ENCODE data around the gene IDH1. TPM values are rescaled to one million over a fixed set of nuclear protein-coding genes. Genes with fewer than 3 reads are reported as not detected.

The IDH1 gene
- total RNA-seq, 2 donors from 2014 or later = 18.6 to 26.6 TPM

- Histone ChIP-seq H3K4me3 (no peak overlapping the region), H3K9me3 (no peaks in the 10 kb centered on the region), H3K4me1 (no peaks in the 10 kb centered on the region), H3K27ac (no peak overlapping the region), H3K27me3 (no peaks in the 10 kb centered on the region), H3K36me3 (peaks cover 69% of the 10 kb centered on the region)
- DNase-seq (ENCODE audit: low spot score) = no peak
- TF ChIP-seq, protein P1, sequence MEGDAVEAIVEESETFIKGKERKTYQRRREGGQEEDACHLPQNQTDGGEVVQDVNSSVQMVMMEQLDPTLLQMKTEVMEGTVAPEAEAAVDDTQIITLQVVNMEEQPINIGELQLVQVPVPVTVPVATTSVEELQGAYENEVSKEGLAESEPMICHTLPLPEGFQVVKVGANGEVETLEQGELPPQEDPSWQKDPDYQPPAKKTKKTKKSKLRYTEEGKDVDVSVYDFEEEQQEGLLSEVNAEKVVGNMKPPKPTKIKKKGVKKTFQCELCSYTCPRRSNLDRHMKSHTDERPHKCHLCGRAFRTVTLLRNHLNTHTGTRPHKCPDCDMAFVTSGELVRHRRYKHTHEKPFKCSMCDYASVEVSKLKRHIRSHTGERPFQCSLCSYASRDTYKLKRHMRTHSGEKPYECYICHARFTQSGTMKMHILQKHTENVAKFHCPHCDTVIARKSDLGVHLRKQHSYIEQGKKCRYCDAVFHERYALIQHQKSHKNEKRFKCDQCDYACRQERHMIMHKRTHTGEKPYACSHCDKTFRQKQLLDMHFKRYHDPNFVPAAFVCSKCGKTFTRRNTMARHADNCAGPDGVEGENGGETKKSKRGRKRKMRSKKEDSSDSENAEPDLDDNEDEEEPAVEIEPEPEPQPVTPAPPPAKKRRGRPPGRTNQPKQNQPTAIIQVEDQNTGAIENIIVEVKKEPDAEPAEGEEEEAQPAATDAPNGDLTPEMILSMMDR (IDR thresholded peaks at IDR 0.05) = no peak
Measured at GRCh38 chr2:208239770-208240493, 14.9 kb downstream of the IDH1 start.

GRCh38 chr2:208235860-208236259 lies 19.0 kb downstream of the IDH1 start:
- Histone ChIP-seq H3K9me3 (peaks cover 0 to 4% of the 10 kb centered on the region in 2 donors), H3K27ac (no peak overlapping the region), H3K4me1 (no peaks in the 10 kb centered on the region), H3K4me3 (no peak overlapping the region), H3K27me3 (no peaks in the 10 kb centered on the region), H3K36me3 (peaks cover 43% of the 10 kb centered on the region)
- no peak for DNase-seq (ENCODE audit: low spot score)
- TF ChIP-seq, protein P1 (IDR thresholded peaks at IDR 0.05) = no peak

DNA sequence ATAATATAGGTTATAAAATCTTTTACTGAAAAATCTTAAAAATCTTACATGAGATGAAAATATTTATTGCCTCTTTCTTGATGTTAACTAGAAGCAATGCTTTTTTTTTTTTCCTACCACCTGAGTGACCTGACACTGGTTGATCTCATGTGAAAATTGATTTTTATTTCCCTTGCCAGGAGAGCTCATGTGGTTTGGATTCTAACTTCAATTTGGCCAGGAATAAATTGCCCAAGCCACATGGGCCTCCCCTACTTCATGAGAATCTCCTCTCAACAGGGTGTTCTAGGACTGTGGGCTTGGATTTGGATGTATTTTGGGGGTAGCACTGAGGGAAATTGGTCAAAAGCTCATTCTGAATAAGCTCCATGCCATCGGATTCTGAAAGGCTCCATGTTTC lies 20.1 kb downstream of the IDH1 start:
- H3K27ac ChIP-seq = no peak overlapping the region
- no peak overlapping the region for H3K4me3 ChIP-seq
- TF ChIP-seq, protein P1 (IDR thresholded peaks at IDR 0.05) = no peak
- no peaks in the 10 kb centered on the region for H3K4me1 ChIP-seq
- peaks cover 34% of the 10 kb centered on the region for H3K36me3 ChIP-seq
- H3K9me3 ChIP-seq = peaks cover 0 to 4% of the 10 kb centered on the region in 2 donors
- DNase-seq (ENCODE audit: low spot score) = no peak
- H3K27me3 ChIP-seq = no peaks in the 10 kb centered on the region

DNA sequence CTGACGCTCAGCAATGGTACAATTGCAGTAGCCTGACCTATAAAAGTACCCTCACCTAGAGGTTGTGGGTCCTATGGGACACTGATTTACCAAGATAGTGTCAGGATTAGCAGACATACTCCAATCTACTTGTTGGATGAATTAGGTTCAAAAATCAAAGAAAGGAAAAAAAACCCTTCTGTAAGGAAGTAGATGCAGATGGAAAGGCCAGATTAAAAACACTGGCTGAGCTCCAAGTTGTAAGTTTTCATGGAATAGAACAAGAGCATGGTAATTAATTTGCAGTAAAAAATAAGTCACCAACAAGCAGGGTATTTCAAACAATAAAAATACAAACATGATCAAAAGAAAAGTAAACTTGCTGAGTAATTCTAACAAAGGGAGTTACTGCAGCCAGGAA lies 26.4 kb downstream of the IDH1 start:
- Histone ChIP-seq H3K36me3 (no peaks in the 10 kb centered on the region), H3K4me3 (no peak overlapping the region), H3K27me3 (no peaks in the 10 kb centered on the region), H3K27ac (no peak overlapping the region), H3K9me3 (peaks cover 0 to 4% of the 10 kb centered on the region in 2 donors), H3K4me1 (no peaks in the 10 kb centered on the region)
- DNase-seq (ENCODE audit: low spot score) = no peak
- TF ChIP-seq, protein P1 (IDR thresholded peaks at IDR 0.05) = no peak

GRCh38 chr2:208227581-208228232 lies 27.2 kb downstream of the IDH1 start:
- TF ChIP-seq, protein P1 (IDR thresholded peaks at IDR 0.05) = no peak

More at GRCh38 chr2:208227581-208228232, 27.2 kb downstream of the IDH1 start:
- H3K36me3 ChIP-seq = no peaks in the 10 kb centered on the region
- H3K27me3 ChIP-seq = no peaks in the 10 kb centered on the region
- no peak for DNase-seq (ENCODE audit: low spot score)
- H3K4me1 ChIP-seq = no peaks in the 10 kb centered on the region
- no peak overlapping the region for H3K27ac ChIP-seq
- no peak overlapping the region for H3K4me3 ChIP-seq
- peaks cover 0 to 4% of the 10 kb centered on the region in 2 donors for H3K9me3 ChIP-seq
